CD4-positive, CD25-positive, alpha-beta regulatory T cell (primary cell): Measurements from ENCODE around the gene FASTKD3. TPM values are rescaled to one million over a fixed set of nuclear protein-coding genes. Genes with fewer than 3 reads are reported as not detected.

Source experiments
- ATAC-seq, 2 donors: fragments of 150-1000 bp; cut with Tn5 transposase; one replicate each; pipeline ENCODE4 v1.10.0; 2021; ENCODE audit warnings: low read depth in 2 of 2, moderate number of reproducible peaks in 2 of 2, moderate library complexity in 1 of 2
- DNase-seq, 3 donors: peaks; one replicate each; pipeline versions ENCODE4 v3.0.0 to v3.0.0-alpha.2; 2012 to 2022; ENCODE audit warnings: mixed read lengths in 1 of 3
- H3K27ac ChIP-seq: one replicate; pipeline ENCODE4 v1.7.0; 2013; ENCODE audit warnings: mild to moderate bottlenecking, low read length; ENCODE audit not compliant: insufficient read depth, poor library complexity, severe bottlenecking
- H3K27me3 ChIP-seq: one replicate; pipeline ENCODE4 v1.7.0; 2013; ENCODE audit warnings: low read length; ENCODE audit not compliant: control insufficient read depth, insufficient read depth
- H3K36me3 ChIP-seq: one replicate; pipeline ENCODE4 v1.7.0; 2013; ENCODE audit warnings: mild to moderate bottlenecking, low read length, moderate library complexity; ENCODE audit not compliant: control insufficient read depth, insufficient read depth
- H3K4me1 ChIP-seq: 2 replicates; pipeline ENCODE4 v1.7.0; 2013; ENCODE audit warnings: mild to moderate bottlenecking, low read length; ENCODE audit not compliant: insufficient read depth, control insufficient read depth, poor library complexity, severe bottlenecking
- H3K4me3 ChIP-seq: one replicate; pipeline ENCODE4 v1.7.0; 2013; ENCODE audit warnings: low read depth, mild to moderate bottlenecking, low read length, moderate library complexity
- H3K9me3 ChIP-seq, 2 experiments: 1 replicate in 1 of 2; 2 replicates in 1 of 2; pipeline ENCODE4 v1.7.0; 2013; ENCODE audit warnings: low read length in 2 of 2, mild to moderate bottlenecking in 1 of 2, moderate library complexity in 1 of 2; ENCODE audit not compliant: control insufficient read depth in 2 of 2
- H3K27ac Mint-ChIP-seq, 3 donors: one replicate each; pipeline ENCODE4 v1.8.0; 2020 to 2022; ENCODE audit warnings: mild to moderate bottlenecking in 3 of 3, mixed read lengths in 3 of 3, moderate library complexity in 2 of 3
- H3K27me3 Mint-ChIP-seq: one replicate; pipeline ENCODE4 v1.8.0; 2022; ENCODE audit warnings: mild to moderate bottlenecking, mixed read lengths
- H3K36me3 Mint-ChIP-seq: one replicate; pipeline ENCODE4 v1.8.0; 2020; ENCODE audit warnings: mixed read lengths
- H3K4me1 Mint-ChIP-seq, 4 donors: one replicate each; pipeline ENCODE4 v1.8.0; 2020 to 2022; ENCODE audit warnings: mixed read lengths in 4 of 4, mild to moderate bottlenecking in 1 of 4
- H3K4me3 Mint-ChIP-seq, 4 donors: one replicate each; pipeline ENCODE4 v1.8.0; 2020 to 2022; ENCODE audit warnings: mild to moderate bottlenecking in 4 of 4, mixed read lengths in 4 of 4, moderate library complexity in 3 of 4
- H3K9me3 Mint-ChIP-seq, 7 donors: one replicate each; pipeline ENCODE4 v1.8.0; 2020 to 2022; ENCODE audit warnings: mixed read lengths in 7 of 7, mild to moderate bottlenecking in 3 of 7, moderate library complexity in 2 of 7
- polyA plus RNA-seq, 4 donors: library from polyadenylated mRNA; unstranded; fragments of 300-500 nt; fragmentation: Illumina TruSeq; gene quantifications; one replicate each; pipeline ENCODE4 v1.2.3, GENCODE V29; 2021
- total RNA-seq: library from RNA; stranded (reverse); gene quantifications from one replicate; pipeline ENCODE4 v1.2.3, GENCODE V29; 2022

FASTKD3 gene
- total and polyA plus RNA-seq, 5 donors from 2014 or later = 7.0 to 16.8 (median 15.2) TPM

GRCh38 chr5:7852988-7853387 is 15.8 kb downstream of the FASTKD3 start:
- Mint-ChIP-seq H3K9me3 (peaks cover 0 to 3% (median 0%) of the 10 kb centered on the region in 7 donors), H3K27ac (peak overlapping the region in 1 of 3 donors; percentile 5), H3K4me1 (peaks cover 12 to 29% (median 20%) of the 10 kb centered on the region in 4 donors), H3K4me3 (peak overlapping the region in 1 of 4 donors; percentile 93), H3K36me3 (no peaks in the 10 kb centered on the region), H3K27me3 (peaks cover 45% of the 10 kb centered on the region)
- Histone ChIP-seq H3K9me3 (no peaks in the 10 kb centered on the region), H3K4me3 (no peak overlapping the region), H3K36me3 (no peaks in the 10 kb centered on the region), H3K27me3 (peaks cover 16% of the 10 kb centered on the region), H3K27ac (no peak overlapping the region), H3K4me1 (peaks cover 29% of the 10 kb centered on the region)
- DNase-seq (no peak), ATAC-seq (no peak)

GRCh38 chr5:7852542-7852941 is 16.3 kb downstream of the FASTKD3 start:
- no peak for ATAC-seq
- peaks cover 25% of the 10 kb centered on the region for H3K4me1 ChIP-seq
- H3K36me3 ChIP-seq = no peaks in the 10 kb centered on the region
- H3K27me3 ChIP-seq = peaks cover 20% of the 10 kb centered on the region
- H3K27me3 Mint-ChIP-seq = peaks cover 50% of the 10 kb centered on the region
- no peak overlapping the region for H3K27ac ChIP-seq
- H3K4me3 ChIP-seq = no peak overlapping the region
- peaks cover 7 to 24% (median 16%) of the 10 kb centered on the region in 4 donors for H3K4me1 Mint-ChIP-seq
- H3K9me3 ChIP-seq = no peaks in the 10 kb centered on the region
- peak overlapping the region in 1 of 4 donors; percentile 93 for H3K4me3 Mint-ChIP-seq
- H3K36me3 Mint-ChIP-seq = no peaks in the 10 kb centered on the region
- DNase-seq = no peak
- no peak overlapping the region for H3K27ac Mint-ChIP-seq
- H3K9me3 Mint-ChIP-seq = peaks cover 0 to 3% (median 0%) of the 10 kb centered on the region in 7 donors

GRCh38 chr5:7851617-7852289 is 17.1 kb downstream of the FASTKD3 start:
- Mint-ChIP-seq H3K9me3 (peaks cover 0 to 3% (median 0%) of the 10 kb centered on the region in 7 donors), H3K4me1 (peaks cover 7 to 23% (median 12%) of the 10 kb centered on the region in 4 donors), H3K36me3 (no peaks in the 10 kb centered on the region), H3K4me3 (peak overlapping the region; percentile 78 to 93 (median 89)), H3K27ac (no peak overlapping the region), H3K27me3 (peaks cover 55% of the 10 kb centered on the region)
- H3K36me3 ChIP-seq = no peaks in the 10 kb centered on the region
- H3K4me1 ChIP-seq = peaks cover 24% of the 10 kb centered on the region
- H3K9me3 ChIP-seq = no peaks in the 10 kb centered on the region
- peaks cover 26% of the 10 kb centered on the region for H3K27me3 ChIP-seq
- no peak overlapping the region for H3K4me3 ChIP-seq
- DNase-seq = peak in 1 of 3 donors; percentile 59
- H3K27ac ChIP-seq = no peak overlapping the region
- no peak for ATAC-seq

GRCh38 chr5:7851240-7851592 is 17.6 kb downstream of the FASTKD3 start:
- DNase-seq (no peak), ATAC-seq (peak in 1 of 2 donors; percentile 6)
- H3K4me3 ChIP-seq = no peak overlapping the region
- H3K9me3 ChIP-seq = no peaks in the 10 kb centered on the region
- H3K4me1 ChIP-seq = peaks cover 24% of the 10 kb centered on the region
- no peak overlapping the region for H3K27ac ChIP-seq
- H3K9me3 Mint-ChIP-seq = peaks cover 0 to 3% (median 0%) of the 10 kb centered on the region in 7 donors
- peaks cover 60% of the 10 kb centered on the region for H3K27me3 Mint-ChIP-seq
- H3K36me3 Mint-ChIP-seq = no peaks in the 10 kb centered on the region
- H3K27ac Mint-ChIP-seq = no peak overlapping the region
- H3K4me1 Mint-ChIP-seq = peaks cover 7 to 23% (median 12%) of the 10 kb centered on the region in 4 donors
- no peaks in the 10 kb centered on the region for H3K36me3 ChIP-seq
- H3K4me3 Mint-ChIP-seq = peak overlapping the region; percentile 73 to 93 (median 84)
- H3K27me3 ChIP-seq = peaks cover 26% of the 10 kb centered on the region

- peaks cover 7 to 23% (median 12%) of the 10 kb centered on the region in 4 donors for H3K4me1 Mint-ChIP-seq
- H3K9me3 ChIP-seq = no peaks in the 10 kb centered on the region
- ATAC-seq = peak; percentile 27 to 35
- peaks cover 0 to 3% (median 0%) of the 10 kb centered on the region in 7 donors for H3K9me3 Mint-ChIP-seq
- H3K36me3 ChIP-seq = no peaks in the 10 kb centered on the region
- DNase-seq = peak in 1 of 3 donors; percentile 42
- peak within 1 kb of the TSS in 1 of 3 donors; percentile 31 for H3K27ac Mint-ChIP-seq
- H3K27me3 ChIP-seq = peaks cover 26% of the 10 kb centered on the region
- peaks cover 24% of the 10 kb centered on the region for H3K4me1 ChIP-seq
- no peaks in the 10 kb centered on the region for H3K36me3 Mint-ChIP-seq
- H3K4me3 ChIP-seq = no peak within 1 kb of the TSS
- peaks cover 64% of the 10 kb centered on the region for H3K27me3 Mint-ChIP-seq
- H3K27ac ChIP-seq = no peak within 1 kb of the TSS
- peak within 1 kb of the TSS; percentile 80 to 93 (median 89) for H3K4me3 Mint-ChIP-seq
These were observed 18.2 kb downstream of the FASTKD3 start, which contains the start of gene CFAP90 for GRCh38 chr5:7850395-7851239. Gene CFAP90, minus strand, starts transcription at chr5:7851133. Its CDS starts 112 bp downstream, at chr5:7851021.

GRCh38 chr5:7849681-7850394 is 19.0 kb downstream of the FASTKD3 start:
- DNase-seq (no peak), ATAC-seq (peak in 1 of 2 donors; percentile 23)
- no peaks in the 10 kb centered on the region for H3K36me3 Mint-ChIP-seq
- Histone ChIP-seq H3K4me1 (peaks cover 24% of the 10 kb centered on the region), H3K27me3 (peaks cover 31% of the 10 kb centered on the region), H3K9me3 (no peaks in the 10 kb centered on the region), H3K36me3 (no peaks in the 10 kb centered on the region), H3K27ac (no peak overlapping the region), H3K4me3 (no peak overlapping the region)
- H3K4me1 Mint-ChIP-seq = peaks cover 7 to 23% (median 12%) of the 10 kb centered on the region in 4 donors
- H3K9me3 Mint-ChIP-seq = peaks cover 0 to 3% (median 0%) of the 10 kb centered on the region in 7 donors
- H3K27me3 Mint-ChIP-seq = peaks cover 67% of the 10 kb centered on the region
- peak overlapping the region; percentile 43 to 85 (median 63) for H3K4me3 Mint-ChIP-seq
- peak overlapping the region in 1 of 3 donors; percentile 31 for H3K27ac Mint-ChIP-seq

- H3K4me3 Mint-ChIP-seq = no peak overlapping the region
- DNase-seq (no peak), ATAC-seq (no peak)
- peaks cover 76% of the 10 kb centered on the region for H3K27me3 Mint-ChIP-seq
- H3K9me3 ChIP-seq = no peaks in the 10 kb centered on the region
- H3K36me3 Mint-ChIP-seq = no peaks in the 10 kb centered on the region
- no peak overlapping the region for H3K27ac ChIP-seq
- H3K4me1 Mint-ChIP-seq = peaks cover 7 to 23% (median 12%) of the 10 kb centered on the region in 4 donors
- H3K4me3 ChIP-seq = no peak overlapping the region
- peaks cover 0 to 6% (median 0%) of the 10 kb centered on the region in 7 donors for H3K9me3 Mint-ChIP-seq
- H3K27ac Mint-ChIP-seq = no peak overlapping the region
- peaks cover 24% of the 10 kb centered on the region for H3K4me1 ChIP-seq
- H3K36me3 ChIP-seq = no peaks in the 10 kb centered on the region
- H3K27me3 ChIP-seq = peaks cover 36% of the 10 kb centered on the region
These were observed 20.5 kb downstream of the FASTKD3 start for GRCh38 chr5:7848296-7848695.
